HG03575 (cell line): ENCODE results near the gene TEC.

Source experiments
- ATAC-seq: cut with Tn5 transposase; IDR thresholded peaks from one replicate; pipeline ENCODE4 v1.9.1; 2021; ENCODE audit not compliant: unreplicated experiment, insufficient number of reproducible peaks, low FRiP score; ENCODE audit errors: extremely low read depth

TEC gene

GRCh38 chr4:48138936-48139335, 130.7 kb downstream of the TEC start:
- ATAC-seq: peak; percentile 50

GRCh38 chr4:48138511-48138910, 131.1 kb downstream of the TEC start:
- no peak for ATAC-seq

GRCh38 chr4:48137846-48138245, 131.8 kb downstream of the TEC start:
- ATAC-seq: no peak

- ATAC-seq: no peak
Measured at GRCh38 chr4:48134081-48134480, 135.6 kb downstream of the TEC start, which contains the start of gene TXK. Gene TXK, minus strand, starts transcription at chr4:48134250. Its CDS starts 80 bp downstream, at chr4:48134170.

- no peak for ATAC-seq
Measured at GRCh38 chr4:48133669-48134068, 136.0 kb downstream of the TEC start.

- no peak for ATAC-seq
Measured at GRCh38 chr4:48131736-48132135, 137.9 kb downstream of the TEC start.

- ATAC-seq: no peak
Measured at GRCh38 chr4:48130100-48130499, 139.5 kb downstream of the TEC start.

- no peak for ATAC-seq
Measured at GRCh38 chr4:48129307-48130014, 140.2 kb downstream of the TEC start.

GRCh38 chr4:48127682-48128404, 141.8 kb downstream of the TEC start:
- ATAC-seq: no peak

GRCh38 chr4:48127231-48127630, 142.4 kb downstream of the TEC start:
- ATAC-seq: no peak

- no peak for ATAC-seq
Measured at GRCh38 chr4:48126621-48127020, 143.0 kb downstream of the TEC start.

GRCh38 chr4:48124870-48125269, 144.8 kb downstream of the TEC start:
- no peak for ATAC-seq

GRCh38 chr4:48122756-48123155, 146.9 kb downstream of the TEC start:
- no peak for ATAC-seq

- no peak for ATAC-seq
Measured at GRCh38 chr4:48121180-48121579, 148.5 kb downstream of the TEC start.

GRCh38 chr4:48120132-48120531, 149.5 kb downstream of the TEC start:
- ATAC-seq: no peak

- no peak for ATAC-seq
Measured at GRCh38 chr4:48119646-48120045, 150.0 kb downstream of the TEC start.

GRCh38 chr4:48118081-48118480, 151.6 kb downstream of the TEC start:
- no peak for ATAC-seq

GRCh38 chr4:48116582-48116981, 153.1 kb downstream of the TEC start:
- ATAC-seq: no peak

GRCh38 chr4:48114412-48114811, 155.2 kb downstream of the TEC start:
- ATAC-seq: no peak

GRCh38 chr4:48112017-48112667, 157.5 kb downstream of the TEC start:
- no peak for ATAC-seq
